B cell (primary cell): ENCODE results near the gene HIPK3.

Experiments
- CTCF ChIP-seq: fragments of 200-600 bp; IDR thresholded peaks from one replicate; pipeline ENCODE4 v1.8.0; 2022; ENCODE audit warnings: antibody characterized with exemption, mild to moderate bottlenecking
- EZH2 ChIP-seq: IDR thresholded peaks from 2 replicates; pipeline ENCODE4 v1.6.1; 2012; ENCODE audit warnings: borderline replicate concordance, low read depth, mild to moderate bottlenecking, moderate library complexity, low read length; ENCODE audit not compliant: insufficient read depth, poor library complexity, severe bottlenecking

- TF ChIP-seq CTCF (no peak), EZH2 (no peak)
Observed at GRCh38 chr11:33325451-33325850, 68.3 kb downstream of the HIPK3 start.
